Lung microvascular endothelial cell (primary cell): ENCODE measurements around the gene NPFF. TPM values are rescaled to one million over a fixed set of nuclear protein-coding genes. Genes with fewer than 3 reads are reported as not detected.
A peak's percentile ranks its signal among the peaks of the same experiment; 100 is the strongest.

ENCODE experiments used
- DNase-seq, 2 donors: peaks; one replicate each; pipeline versions ENCODE4 v3.0.0 to v3.0.0-alpha.2; 2010; ENCODE audit warnings: low read depth in 2 of 2
- total RNA-seq: library from RNA; depleted of rRNA; stranded (reverse); fragments of >200 nt; gene quantifications from 2 replicates; pipeline ENCODE4 v1.2.1, GENCODE V29; 2014

The NPFF gene
- total RNA-seq, 1 donor from 2014 or later = not detected

- DNase-seq = no peak
Measured at GRCh38 chr12:53514628-53515290, 7.5 kb upstream of the NPFF start.

GRCh38 chr12:53513712-53514410 is 6.6 kb upstream of the NPFF start:
- no peak for DNase-seq

GRCh38 chr12:53510181-53510812 is 3.0 kb upstream of the NPFF start:
- DNase-seq = no peak

GRCh38 chr12:53508534-53509170 is 1.4 kb upstream of the NPFF start:
- peak; percentile 81 to 85 for DNase-seq

- DNase-seq = no peak
Measured at GRCh38 chr12:53507603-53507885, 260 bp upstream of the NPFF start.

- DNase-seq = no peak
Measured at GRCh38 chr12:53506450-53506785, 866 bp downstream of the NPFF start.

- no peak for DNase-seq
Measured at GRCh38 chr12:53505555-53506449, 1.5 kb downstream of the NPFF start.

GRCh38 chr12:53505086-53505485 is 2.2 kb downstream of the NPFF start:
- peak in 1 of 2 donors; percentile 37 for DNase-seq

- DNase-seq = no peak
Measured at GRCh38 chr12:53504004-53504920, 3.0 kb downstream of the NPFF start.

GRCh38 chr12:53502983-53503728 is 4.1 kb downstream of the NPFF start:
- DNase-seq = no peak

- peak in 1 of 2 donors; percentile 36 for DNase-seq
Measured at GRCh38 chr12:53502331-53502730, 5.0 kb downstream of the NPFF start.

GRCh38 chr12:53501615-53502181 is 5.6 kb downstream of the NPFF start:
- no peak for DNase-seq

- peak; percentile 100 for DNase-seq
Measured at GRCh38 chr12:53500776-53501614, 6.3 kb downstream of the NPFF start, which contains the start of gene TARBP2. TARBP2 (plus strand) TSS chr12:53501283; CDS start chr12:53501409, 126 bp downstream.

- peak; percentile 46 to 56 for DNase-seq
Measured at GRCh38 chr12:53500142-53500775, 7.0 kb downstream of the NPFF start.

GRCh38 chr12:53499266-53500141 is 7.8 kb downstream of the NPFF start, which contains the start of gene MAP3K12:
MAP3K12 (minus strand) TSS chr12:53499458; CDS start chr12:53487391, 12,067 bp downstream.
- DNase-seq = peak in 1 of 2 donors; percentile 63

- no peak for DNase-seq
Measured at GRCh38 chr12:53498235-53498630, 9.1 kb downstream of the NPFF start.

- no peak for DNase-seq
Measured at GRCh38 chr12:53497461-53497860, 9.8 kb downstream of the NPFF start.
